Activated CD4-positive, CD25-positive, alpha-beta regulatory T cell (primary cell): ENCODE results near the gene SV2C.
"Not testable (repeated sequence)": the region's sequence is repeated elsewhere in the genome, so short reads cannot be mapped to it uniquely, and the experiment has no call there.

Experiments used
- DNase-seq, 4 experiments: peaks; one replicate each; lab custom pipeline; 2025; lab: John Stamatoyannopoulos, UW

SV2C gene

GRCh38 chr5:76257225-76257833, 174.1 kb downstream of the SV2C start:
- DNase-seq = no peak

GRCh38 chr5:76257897-76258296, 174.7 kb downstream of the SV2C start:
- DNase-seq = no peak

- DNase-seq = no peak
These were observed 181.5 kb downstream of the SV2C start for GRCh38 chr5:76264681-76265080.

- DNase-seq = no peak
These were observed 186.2 kb downstream of the SV2C start for GRCh38 chr5:76269259-76269931.

GRCh38 chr5:76269932-76270610, 186.9 kb downstream of the SV2C start:
- DNase-seq = no peak

- DNase-seq = no peak
These were observed 188.7 kb downstream of the SV2C start for GRCh38 chr5:76271836-76272235.

- DNase-seq = no peak
These were observed 190.2 kb downstream of the SV2C start for GRCh38 chr5:76273206-76273885.

- DNase-seq = no peak
These were observed 191.4 kb downstream of the SV2C start for GRCh38 chr5:76274571-76274970.

GRCh38 chr5:76277736-76278135, 194.6 kb downstream of the SV2C start:
- no peak for DNase-seq

- DNase-seq = no peak
These were observed 195.1 kb downstream of the SV2C start for GRCh38 chr5:76278261-76278789.

- no peak for DNase-seq
These were observed 197.3 kb downstream of the SV2C start for GRCh38 chr5:76280494-76280893.

- no peak for DNase-seq
These were observed 200.5 kb downstream of the SV2C start for GRCh38 chr5:76283670-76284069.

- DNase-seq = no peak
These were observed 206.5 kb downstream of the SV2C start for GRCh38 chr5:76289692-76290091.

- DNase-seq = no peak
These were observed 207.2 kb downstream of the SV2C start for GRCh38 chr5:76290321-76290757.

GRCh38 chr5:76291305-76292077, 208.3 kb downstream of the SV2C start:
- DNase-seq = no peak

GRCh38 chr5:76292620-76293322, 209.6 kb downstream of the SV2C start:
- DNase-seq = no peak

GRCh38 chr5:76294573-76294972, 211.4 kb downstream of the SV2C start:
- no peak for DNase-seq

GRCh38 chr5:76298852-76299251, 215.7 kb downstream of the SV2C start:
- DNase-seq = no peak

- DNase-seq = no peak
These were observed 216.4 kb downstream of the SV2C start for GRCh38 chr5:76299592-76299991.

GRCh38 chr5:76301932-76302331, 218.7 kb downstream of the SV2C start:
- DNase-seq = not testable (repeated sequence)

GRCh38 chr5:76302661-76303060, 219.5 kb downstream of the SV2C start:
- not testable (repeated sequence) for DNase-seq
